ENCODE data around the gene NFIX. TPM values are rescaled to one million over a fixed set of nuclear protein-coding genes. Genes with fewer than 3 reads are reported as not detected.

Gene NFIX
- total and polyA plus RNA-seq, 2 of the 13 experiments (the other 11 are each of a cell fraction or from before 2014, with no cell fraction given) = 3.4 to 5.4 TPM

- TF ChIP-seq, protein P1, sequence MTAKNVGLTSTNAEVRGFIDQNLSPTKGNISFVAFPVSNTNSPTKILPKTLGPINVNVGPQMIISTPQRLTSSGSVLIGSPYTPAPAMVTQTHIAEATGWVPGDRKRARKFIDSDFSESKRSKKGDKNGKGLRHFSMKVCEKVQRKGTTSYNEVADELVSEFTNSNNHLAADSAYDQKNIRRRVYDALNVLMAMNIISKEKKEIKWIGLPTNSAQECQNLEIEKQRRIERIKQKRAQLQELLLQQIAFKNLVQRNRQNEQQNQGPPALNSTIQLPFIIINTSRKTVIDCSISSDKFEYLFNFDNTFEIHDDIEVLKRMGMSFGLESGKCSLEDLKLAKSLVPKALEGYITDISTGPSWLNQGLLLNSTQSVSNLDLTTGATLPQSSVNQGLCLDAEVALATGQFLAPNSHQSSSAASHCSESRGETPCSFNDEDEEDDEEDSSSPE (CRISPR knock-in tag; IDR thresholded peaks at IDR 0.05) = peak; percentile 48; the same call in 1 of the 2 replicates
- TF ChIP-seq, protein P2, sequence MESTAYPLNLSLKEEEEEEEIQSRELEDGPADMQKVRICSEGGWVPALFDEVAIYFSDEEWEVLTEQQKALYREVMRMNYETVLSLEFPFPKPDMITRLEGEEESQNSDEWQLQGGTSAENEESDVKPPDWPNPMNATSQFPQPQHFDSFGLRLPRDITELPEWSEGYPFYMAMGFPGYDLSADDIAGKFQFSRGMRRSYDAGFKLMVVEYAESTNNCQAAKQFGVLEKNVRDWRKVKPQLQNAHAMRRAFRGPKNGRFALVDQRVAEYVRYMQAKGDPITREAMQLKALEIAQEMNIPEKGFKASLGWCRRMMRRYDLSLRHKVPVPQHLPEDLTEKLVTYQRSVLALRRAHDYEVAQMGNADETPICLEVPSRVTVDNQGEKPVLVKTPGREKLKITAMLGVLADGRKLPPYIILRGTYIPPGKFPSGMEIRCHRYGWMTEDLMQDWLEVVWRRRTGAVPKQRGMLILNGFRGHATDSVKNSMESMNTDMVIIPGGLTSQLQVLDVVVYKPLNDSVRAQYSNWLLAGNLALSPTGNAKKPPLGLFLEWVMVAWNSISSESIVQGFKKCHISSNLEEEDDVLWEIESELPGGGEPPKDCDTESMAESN (CRISPR knock-in tag; conservative IDR thresholded peaks at IDR 0.05) = peak; percentile 46; the same call in 1 of the 2 replicates
- TF ChIP-seq KAT8 (CRISPR knock-in tag; IDR thresholded peaks at IDR 0.05) (peak; percentile 35; the same call in 1 of the 2 replicates), ZNF83 (CRISPR knock-in tag; IDR thresholded peaks at IDR 0.05; ENCODE audit: borderline replicate concordance) (no peak), FOXP1 (IDR thresholded peaks at IDR 0.05) (no peak), FOXP1 (CRISPR knock-in tag; IDR thresholded peaks at IDR 0.05) (0 out of 2 replicates have a peak, but pooled peaks have one; percentile 35), TFDP1 (CRISPR knock-in tag; IDR thresholded peaks at IDR 0.05; ENCODE audit: borderline replicate concordance) (peak; percentile 50; the same call in 1 of the 2 replicates), JUN (CRISPR knock-in tag; IDR thresholded peaks at IDR 0.05) (no peak), RFX5 (IDR thresholded peaks at IDR 0.05; ENCODE audit: low read depth, low read length) (no peak), ARNT (IDR thresholded peaks at IDR 0.05) (no peak), YEATS4 (CRISPR knock-in tag; IDR thresholded peaks at IDR 0.05; ENCODE audit: borderline replicate concordance) (no peak), ZFY (CRISPR knock-in tag; IDR thresholded peaks at IDR 0.05) (peak; percentile 76), KMT2A (CRISPR knock-in tag; IDR thresholded peaks at IDR 0.05) (peak; percentile 0; the same call in 1 of the 2 replicates)
- TF ChIP-seq, protein P3, sequence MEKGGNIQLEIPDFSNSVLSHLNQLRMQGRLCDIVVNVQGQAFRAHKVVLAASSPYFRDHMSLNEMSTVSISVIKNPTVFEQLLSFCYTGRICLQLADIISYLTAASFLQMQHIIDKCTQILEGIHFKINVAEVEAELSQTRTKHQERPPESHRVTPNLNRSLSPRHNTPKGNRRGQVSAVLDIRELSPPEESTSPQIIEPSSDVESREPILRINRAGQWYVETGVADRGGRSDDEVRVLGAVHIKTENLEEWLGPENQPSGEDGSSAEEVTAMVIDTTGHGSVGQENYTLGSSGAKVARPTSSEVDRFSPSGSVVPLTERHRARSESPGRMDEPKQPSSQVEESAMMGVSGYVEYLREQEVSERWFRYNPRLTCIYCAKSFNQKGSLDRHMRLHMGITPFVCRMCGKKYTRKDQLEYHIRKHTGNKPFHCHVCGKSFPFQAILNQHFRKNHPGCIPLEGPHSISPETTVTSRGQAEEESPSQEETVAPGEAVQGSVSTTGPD (CRISPR knock-in tag; IDR thresholded peaks at IDR 0.05) = no peak
- TF ChIP-seq, protein P4, sequence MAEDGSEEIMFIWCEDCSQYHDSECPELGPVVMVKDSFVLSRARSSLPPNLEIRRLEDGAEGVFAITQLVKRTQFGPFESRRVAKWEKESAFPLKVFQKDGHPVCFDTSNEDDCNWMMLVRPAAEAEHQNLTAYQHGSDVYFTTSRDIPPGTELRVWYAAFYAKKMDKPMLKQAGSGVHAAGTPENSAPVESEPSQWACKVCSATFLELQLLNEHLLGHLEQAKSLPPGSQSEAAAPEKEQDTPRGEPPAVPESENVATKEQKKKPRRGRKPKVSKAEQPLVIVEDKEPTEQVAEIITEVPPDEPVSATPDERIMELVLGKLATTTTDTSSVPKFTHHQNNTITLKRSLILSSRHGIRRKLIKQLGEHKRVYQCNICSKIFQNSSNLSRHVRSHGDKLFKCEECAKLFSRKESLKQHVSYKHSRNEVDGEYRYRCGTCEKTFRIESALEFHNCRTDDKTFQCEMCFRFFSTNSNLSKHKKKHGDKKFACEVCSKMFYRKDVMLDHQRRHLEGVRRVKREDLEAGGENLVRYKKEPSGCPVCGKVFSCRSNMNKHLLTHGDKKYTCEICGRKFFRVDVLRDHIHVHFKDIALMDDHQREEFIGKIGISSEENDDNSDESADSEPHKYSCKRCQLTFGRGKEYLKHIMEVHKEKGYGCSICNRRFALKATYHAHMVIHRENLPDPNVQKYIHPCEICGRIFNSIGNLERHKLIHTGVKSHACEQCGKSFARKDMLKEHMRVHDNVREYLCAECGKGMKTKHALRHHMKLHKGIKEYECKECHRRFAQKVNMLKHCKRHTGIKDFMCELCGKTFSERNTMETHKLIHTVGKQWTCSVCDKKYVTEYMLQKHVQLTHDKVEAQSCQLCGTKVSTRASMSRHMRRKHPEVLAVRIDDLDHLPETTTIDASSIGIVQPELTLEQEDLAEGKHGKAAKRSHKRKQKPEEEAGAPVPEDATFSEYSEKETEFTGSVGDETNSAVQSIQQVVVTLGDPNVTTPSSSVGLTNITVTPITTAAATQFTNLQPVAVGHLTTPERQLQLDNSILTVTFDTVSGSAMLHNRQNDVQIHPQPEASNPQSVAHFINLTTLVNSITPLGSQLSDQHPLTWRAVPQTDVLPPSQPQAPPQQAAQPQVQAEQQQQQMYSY (CRISPR knock-in tag; IDR thresholded peaks at IDR 0.05) = no peak
- TF ChIP-seq, protein P5, sequence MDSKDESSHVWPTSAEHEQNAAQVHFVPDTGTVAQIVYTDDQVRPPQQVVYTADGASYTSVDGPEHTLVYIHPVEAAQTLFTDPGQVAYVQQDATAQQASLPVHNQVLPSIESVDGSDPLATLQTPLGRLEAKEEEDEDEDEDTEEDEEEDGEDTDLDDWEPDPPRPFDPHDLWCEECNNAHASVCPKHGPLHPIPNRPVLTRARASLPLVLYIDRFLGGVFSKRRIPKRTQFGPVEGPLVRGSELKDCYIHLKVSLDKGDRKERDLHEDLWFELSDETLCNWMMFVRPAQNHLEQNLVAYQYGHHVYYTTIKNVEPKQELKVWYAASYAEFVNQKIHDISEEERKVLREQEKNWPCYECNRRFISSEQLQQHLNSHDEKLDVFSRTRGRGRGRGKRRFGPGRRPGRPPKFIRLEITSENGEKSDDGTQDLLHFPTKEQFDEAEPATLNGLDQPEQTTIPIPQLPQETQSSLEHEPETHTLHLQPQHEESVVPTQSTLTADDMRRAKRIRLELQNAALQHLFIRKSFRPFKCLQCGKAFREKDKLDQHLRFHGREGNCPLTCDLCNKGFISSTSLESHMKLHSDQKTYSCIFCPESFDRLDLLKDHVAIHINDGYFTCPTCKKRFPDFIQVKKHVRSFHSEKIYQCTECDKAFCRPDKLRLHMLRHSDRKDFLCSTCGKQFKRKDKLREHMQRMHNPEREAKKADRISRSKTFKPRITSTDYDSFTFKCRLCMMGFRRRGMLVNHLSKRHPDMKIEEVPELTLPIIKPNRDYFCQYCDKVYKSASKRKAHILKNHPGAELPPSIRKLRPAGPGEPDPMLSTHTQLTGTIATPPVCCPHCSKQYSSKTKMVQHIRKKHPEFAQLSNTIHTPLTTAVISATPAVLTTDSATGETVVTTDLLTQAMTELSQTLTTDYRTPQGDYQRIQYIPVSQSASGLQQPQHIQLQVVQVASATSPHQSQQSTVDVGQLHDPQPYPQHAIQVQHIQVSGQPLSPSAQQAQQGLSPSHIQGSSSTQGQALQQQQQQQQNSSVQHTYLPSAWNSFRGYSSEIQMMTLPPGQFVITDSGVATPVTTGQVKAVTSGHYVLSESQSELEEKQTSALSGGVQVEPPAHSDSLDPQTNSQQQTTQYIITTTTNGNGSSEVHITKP (CRISPR knock-in tag; IDR thresholded peaks at IDR 0.05; ENCODE audit: low read depth) = no peak
Observed at GRCh38 chr19:13031917-13032623, 36.8 kb downstream of the NFIX start (continued).
